Hepatocyte (in vitro differentiated cells): ENCODE results near the gene ARL3. TPM values are rescaled to one million over a fixed set of nuclear protein-coding genes. Genes with fewer than 3 reads are reported as not detected.

Experiments
- DNase-seq: peaks from one replicate; pipeline ENCODE4 v3.0.0-alpha.2; 2016; ENCODE audit warnings: low spot score
- H2AFZ ChIP-seq: fragments of 200-600 bp; sonication (generic); 2 replicates; pipeline ENCODE4 v1.6.0; 2016; ENCODE audit warnings: antibody characterized with exemption, mild to moderate bottlenecking
- H3K27ac ChIP-seq: fragments of 200-600 bp; sonication (generic); 2 replicates; pipeline ENCODE4 v1.5.1; 2016; ENCODE audit warnings: mild to moderate bottlenecking
- H3K27me3 ChIP-seq: fragments of 200-600 bp; sonication (generic); 2 replicates; pipeline ENCODE4 v1.6.1; 2016
- H3K36me3 ChIP-seq: fragments of 200-600 bp; sonication (generic); replicated peaks from 2 replicates; pipeline ENCODE4 v1.5.1; 2016; ENCODE audit warnings: low read depth; ENCODE audit not compliant: insufficient read depth
- H3K4me1 ChIP-seq: fragments of 200-600 bp; sonication (generic); 2 replicates; pipeline ENCODE4 v1.5.1; 2016; ENCODE audit warnings: mild to moderate bottlenecking, moderate library complexity; ENCODE audit not compliant: insufficient read depth
- H3K4me2 ChIP-seq: fragments of 200-600 bp; sonication (generic); 2 replicates; pipeline ENCODE4 v1.6.0; 2016
- H3K4me3 ChIP-seq: fragments of 200-600 bp; sonication (generic); 2 replicates; pipeline ENCODE4 v1.5.1; 2016; ENCODE audit warnings: mild to moderate bottlenecking
- H3K79me2 ChIP-seq: fragments of 200-600 bp; sonication (generic); 2 replicates; pipeline ENCODE4 v1.6.0; 2017; ENCODE audit warnings: mild to moderate bottlenecking
- H3K9me2 ChIP-seq: fragments of 200-600 bp; sonication (generic); replicated peaks from 2 replicates; pipeline ENCODE4 v1.6.0; 2017; ENCODE audit warnings: mild to moderate bottlenecking; ENCODE audit not compliant: insufficient read depth
- H3K9me3 ChIP-seq: fragments of 200-600 bp; sonication (generic); 2 replicates; pipeline ENCODE4 v1.5.1; 2016; ENCODE audit warnings: low read depth, mild to moderate bottlenecking
- H4K20me1 ChIP-seq: fragments of 200-600 bp; sonication (generic); 2 replicates; pipeline ENCODE4 v1.6.0; 2016; ENCODE audit warnings: mild to moderate bottlenecking; ENCODE audit not compliant: insufficient read depth, poor library complexity, severe bottlenecking
- EZH2 ChIP-seq: fragments of 200-600 bp; sonication (generic); IDR thresholded peaks from 2 replicates; pipeline ENCODE4 v1.6.1; 2016; ENCODE audit warnings: antibody characterized with exemption, mild to moderate bottlenecking, borderline replicate concordance
- EZH2phosphoT487 ChIP-seq: fragments of 200-600 bp; sonication (generic); IDR thresholded peaks from one replicate; pipeline ENCODE4 v1.6.1; 2018; ENCODE audit warnings: antibody characterized with exemption, mild to moderate bottlenecking, low read depth, moderate library complexity; ENCODE audit not compliant: unreplicated experiment, severe bottlenecking
- WGBS: methylation state at CpG from one replicate; pipeline ENCODE4 v1.1.6; 2016; ENCODE audit warnings: low lambda C conversion rate; ENCODE audit errors: missing lambda C conversion rate; 5-methylcytosine and 5-hydroxymethylcytosine counted together
- polyA plus RNA-seq: library from polyadenylated mRNA; unstranded; fragments of >200 nt; fragmentation: Nextera tagmentation; extraction: Ambion mirVana; gene quantifications from 2 replicates; pipeline ENCODE4 v1.2.1, GENCODE V29; 2016
- total RNA-seq: library from RNA; depleted of rRNA; stranded (reverse); fragments of >200 nt; gene quantifications from 2 replicates; pipeline ENCODE4 v1.2.3, GENCODE V29; 2014
- TF ChIP-seq, protein P1 (sequence below): fragments of 200-600 bp; sonication (generic); IDR thresholded peaks from 2 replicates; pipeline ENCODE4 v1.5.1; 2016; ENCODE audit warnings: antibody characterized with exemption, mild to moderate bottlenecking; ENCODE audit not compliant: poor library complexity

Gene ARL3
- total and polyA plus RNA-seq, 2 experiments from 2014 or later, result 6.4 to 16.5 TPM

- peaks cover 48% of the 10 kb centered on the region for H4K20me1 ChIP-seq
- peaks cover 48% of the 10 kb centered on the region for H3K79me2 ChIP-seq
- peaks cover 4% of the 10 kb centered on the region for H3K4me1 ChIP-seq
These were observed 59.2 kb downstream of the ARL3 start for GRCh38 chr10:102654969-102655368.

DNA sequence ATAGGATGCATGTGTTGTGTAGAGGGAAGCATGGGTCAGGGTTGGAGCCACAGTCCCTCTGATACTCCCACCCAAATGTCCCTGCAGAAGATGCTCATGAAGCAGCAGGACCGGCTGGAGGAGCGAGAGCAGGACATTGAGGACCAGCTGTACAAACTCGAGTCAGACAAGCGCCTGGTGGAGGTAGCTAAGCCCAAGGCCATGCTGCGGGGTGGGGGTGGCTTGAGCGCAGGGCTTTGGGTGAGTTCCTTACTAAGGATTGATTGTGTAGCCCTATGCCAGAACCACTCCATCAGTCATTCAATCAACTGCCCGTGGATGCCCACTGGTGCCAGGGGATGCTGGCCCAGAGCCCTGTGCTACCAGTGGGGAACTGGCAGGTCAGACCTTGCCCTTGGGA is 59.6 kb downstream of the ARL3 start:
- peaks cover 52% of the 10 kb centered on the region for H4K20me1 ChIP-seq
- no peaks in the 10 kb centered on the region for H3K9me3 ChIP-seq
- H3K27me3 ChIP-seq, result no peaks in the 10 kb centered on the region
- H3K4me1 ChIP-seq, result peaks cover 8% of the 10 kb centered on the region
- TF ChIP-seq EZH2phosphoT487 (no peak), EZH2 (no peak)
- TF ChIP-seq, protein P1, sequence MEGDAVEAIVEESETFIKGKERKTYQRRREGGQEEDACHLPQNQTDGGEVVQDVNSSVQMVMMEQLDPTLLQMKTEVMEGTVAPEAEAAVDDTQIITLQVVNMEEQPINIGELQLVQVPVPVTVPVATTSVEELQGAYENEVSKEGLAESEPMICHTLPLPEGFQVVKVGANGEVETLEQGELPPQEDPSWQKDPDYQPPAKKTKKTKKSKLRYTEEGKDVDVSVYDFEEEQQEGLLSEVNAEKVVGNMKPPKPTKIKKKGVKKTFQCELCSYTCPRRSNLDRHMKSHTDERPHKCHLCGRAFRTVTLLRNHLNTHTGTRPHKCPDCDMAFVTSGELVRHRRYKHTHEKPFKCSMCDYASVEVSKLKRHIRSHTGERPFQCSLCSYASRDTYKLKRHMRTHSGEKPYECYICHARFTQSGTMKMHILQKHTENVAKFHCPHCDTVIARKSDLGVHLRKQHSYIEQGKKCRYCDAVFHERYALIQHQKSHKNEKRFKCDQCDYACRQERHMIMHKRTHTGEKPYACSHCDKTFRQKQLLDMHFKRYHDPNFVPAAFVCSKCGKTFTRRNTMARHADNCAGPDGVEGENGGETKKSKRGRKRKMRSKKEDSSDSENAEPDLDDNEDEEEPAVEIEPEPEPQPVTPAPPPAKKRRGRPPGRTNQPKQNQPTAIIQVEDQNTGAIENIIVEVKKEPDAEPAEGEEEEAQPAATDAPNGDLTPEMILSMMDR, result no peak
- DNase-seq, result no peak
- no peaks in the 10 kb centered on the region for H3K9me2 ChIP-seq
- H2AFZ ChIP-seq, result no peak overlapping the region
- no peak overlapping the region for H3K4me2 ChIP-seq
- peaks cover 52% of the 10 kb centered on the region for H3K79me2 ChIP-seq
- H3K27ac ChIP-seq, result no peak overlapping the region
- no peak overlapping the region for H3K4me3 ChIP-seq
- no peaks in the 10 kb centered on the region for H3K36me3 ChIP-seq
- WGBS, result 94% methylated on average over 6 of the region's 7 CpGs

More at GRCh38 chr10:102654969-102655368, 59.2 kb downstream of the ARL3 start:
- Histone ChIP-seq H3K4me3 (no peak overlapping the region), H3K9me2 (no peaks in the 10 kb centered on the region), H3K4me2 (no peak overlapping the region), H3K27ac (no peak overlapping the region), H3K27me3 (no peaks in the 10 kb centered on the region), H3K36me3 (no peaks in the 10 kb centered on the region), H3K9me3 (no peaks in the 10 kb centered on the region), H2AFZ (no peak overlapping the region)
- TF ChIP-seq, protein P1, result no peak
- TF ChIP-seq EZH2phosphoT487, result no peak
- TF ChIP-seq EZH2, result no peak
- WGBS, result 98% methylated on average over 12 of the region's 12 CpGs
- DNase-seq, result no peak

GRCh38 chr10:102653060-102653459 is 61.1 kb downstream of the ARL3 start:
- Histone ChIP-seq H3K36me3 (no peaks in the 10 kb centered on the region), H2AFZ (no peak overlapping the region), H3K9me3 (no peaks in the 10 kb centered on the region), H3K4me2 (no peak overlapping the region), H4K20me1 (peaks cover 67% of the 10 kb centered on the region), H3K79me2 (peaks cover 67% of the 10 kb centered on the region), H3K27me3 (no peaks in the 10 kb centered on the region), H3K4me1 (peaks cover 23% of the 10 kb centered on the region), H3K4me3 (no peak overlapping the region), H3K27ac (no peak overlapping the region), H3K9me2 (no peaks in the 10 kb centered on the region)
- 86% methylated on average over 1 of the region's 1 CpG for WGBS
- TF ChIP-seq, protein P1, result no peak
- TF ChIP-seq EZH2, result no peak
- no peak for TF ChIP-seq EZH2phosphoT487
- DNase-seq, result no peak
